ENCODE results near the gene EDIL3.

DNA sequence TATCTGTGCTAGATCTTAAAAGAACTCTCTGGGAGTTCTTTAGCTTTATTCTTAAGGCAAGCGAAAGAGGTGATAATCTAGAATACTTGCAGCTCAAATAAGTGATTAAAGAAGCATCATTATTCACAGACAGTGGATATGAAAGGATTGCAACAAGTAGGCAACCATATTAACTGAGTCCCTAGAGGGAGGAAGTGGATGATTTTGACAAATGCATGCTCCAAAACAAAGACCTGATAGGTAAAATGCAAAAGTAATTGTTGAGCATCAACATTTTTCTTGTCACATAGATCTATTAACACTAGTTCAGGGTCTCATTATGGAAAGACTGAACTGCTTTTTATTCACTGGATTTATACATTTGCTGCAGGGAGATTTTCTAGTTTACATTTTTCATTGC lies 109.1 kb downstream of the EDIL3 start:
- TF ChIP-seq CTCF (conservative IDR thresholded peaks at IDR 0.05 in 1 of 2, IDR thresholded peaks at IDR 0.05 in 1 of 2; ENCODE audit: extremely low read depth in 1 of 2, insufficient read depth in 1 of 2, low read depth in 1 of 2, low read length in 2 of 2): no peak
- no peak for TF ChIP-seq EZH2 (IDR thresholded peaks at IDR 0.05; ENCODE audit: borderline replicate concordance, low read length)
